Activated CD4-positive, alpha-beta memory T cell treated with anti-CD3 and anti-CD28 coated beads, Interleukin-2, amount 10 ng/mL, durations not matched to agents 7 days and 5 days (primary cell): ENCODE data around the gene LILRB5. TPM values are rescaled to one million over a fixed set of nuclear protein-coding genes. Genes with fewer than 3 reads are reported as not detected.

Experiments
- CTCF ChIA-PET: fragments of 350-600 bp; sonication (Branson Sonifier 250); formaldehyde crosslinking; loops from one replicate; lab custom pipeline; 2021; ENCODE audit warnings: antibody characterized with exemption, inconsistent platforms; lab: Charles Lee
- POLR2A ChIA-PET: fragments of 350-600 bp; sonication (Branson Sonifier 250); formaldehyde crosslinking; loops from one replicate; lab custom pipeline; 2021; ENCODE audit warnings: antibody characterized with exemption; lab: Charles Lee
- DNase-seq: peaks from one replicate; pipeline ENCODE4 v3.0.0-alpha.2; 2020
- H3K27ac Mint-ChIP-seq: one replicate; pipeline ENCODE4 v1.8.0; 2021; ENCODE audit warnings: mild to moderate bottlenecking, mixed read lengths
- H3K27me3 Mint-ChIP-seq: one replicate; pipeline ENCODE4 v1.8.0; 2021; ENCODE audit warnings: mixed read lengths
- H3K36me3 Mint-ChIP-seq: one replicate; pipeline ENCODE4 v1.8.0; 2021; ENCODE audit warnings: low read depth, mixed read lengths
- H3K4me1 Mint-ChIP-seq: one replicate; pipeline ENCODE4 v1.8.0; 2021; ENCODE audit warnings: mixed read lengths
- H3K4me3 Mint-ChIP-seq: one replicate; pipeline ENCODE4 v1.8.0; 2021; ENCODE audit warnings: mild to moderate bottlenecking, mixed read lengths
- H3K9me3 Mint-ChIP-seq: one replicate; pipeline ENCODE4 v1.8.0; 2021; ENCODE audit warnings: mixed read lengths
- total RNA-seq, 2 experiments: library from RNA; stranded (reverse); gene quantifications; one replicate each; pipeline ENCODE4 v1.2.3, GENCODE V29; 2021

Gene LILRB5
- total RNA-seq, 2 experiments from 2014 or later = not detected

- no peak overlapping the region for H3K27ac Mint-ChIP-seq
- POLR2A ChIA-PET = no interaction called here
- CTCF ChIA-PET = no interaction called here
These were observed 14.0 kb upstream of the LILRB5 start for GRCh38 chr19:54271106-54271505.

GRCh38 chr19:54268936-54269335, 11.9 kb upstream of the LILRB5 start:
- H3K4me3 Mint-ChIP-seq = no peak overlapping the region
- no peak for DNase-seq
- H3K27me3 Mint-ChIP-seq = peaks cover 46% of the 10 kb centered on the region
- H3K27ac Mint-ChIP-seq = no peak overlapping the region
- POLR2A ChIA-PET = no interaction called here
- no peaks in the 10 kb centered on the region for H3K36me3 Mint-ChIP-seq
- CTCF ChIA-PET = interaction anchor here (0.8 to 5.3 kb wide), 2 partner anchors 80 to 119 kb away, joined by 3 to 43 read pairs; partner anchors contain the start of genes MBOAT7 and TSEN34
- no peaks in the 10 kb centered on the region for H3K4me1 Mint-ChIP-seq
- no peaks in the 10 kb centered on the region for H3K9me3 Mint-ChIP-seq

More at GRCh38 chr19:54271106-54271505, 14.0 kb upstream of the LILRB5 start:
- Mint-ChIP-seq H3K36me3 (no peaks in the 10 kb centered on the region), H3K4me3 (no peak overlapping the region), H3K9me3 (no peaks in the 10 kb centered on the region), H3K4me1 (no peaks in the 10 kb centered on the region), H3K27me3 (peaks cover 37% of the 10 kb centered on the region)
- DNase-seq = no peak

- H3K36me3 Mint-ChIP-seq = no peaks in the 10 kb centered on the region
- peak; percentile 77 for DNase-seq
- CTCF ChIA-PET = interaction anchor here (0.8 to 5.3 kb wide), 29 partner anchors 9 to 164 kb away, joined by 3 to 45 read pairs (median 4); partner anchors contain the start of genes CNOT3, LENG1, LILRB5 and MBOAT7
- H3K4me1 Mint-ChIP-seq = no peaks in the 10 kb centered on the region
- H3K27me3 Mint-ChIP-seq = peaks cover 36% of the 10 kb centered on the region
- POLR2A ChIA-PET = interaction anchor here (0.6 to 2.3 kb wide), 5 partner anchors 56 to 150 kb away, joined by 3 to 5 read pairs (median 3); partner anchors contain the start of gene LENG1
- H3K27ac Mint-ChIP-seq = no peak overlapping the region
- no peak overlapping the region for H3K4me3 Mint-ChIP-seq
- H3K9me3 Mint-ChIP-seq = no peaks in the 10 kb centered on the region
These were observed 9.1 kb upstream of the LILRB5 start for GRCh38 chr19:54266133-54266532.

- no peak overlapping the region for H3K4me3 Mint-ChIP-seq
- no peaks in the 10 kb centered on the region for H3K4me1 Mint-ChIP-seq
- DNase-seq = no peak
- ChIA-PET POLR2A (no interaction called here), CTCF (no interaction called here)
- H3K9me3 Mint-ChIP-seq = no peaks in the 10 kb centered on the region
- no peak overlapping the region for H3K27ac Mint-ChIP-seq
- H3K36me3 Mint-ChIP-seq = no peaks in the 10 kb centered on the region
- peaks cover 29% of the 10 kb centered on the region for H3K27me3 Mint-ChIP-seq
These were observed 5.4 kb upstream of the LILRB5 start for GRCh38 chr19:54262470-54262869.

GRCh38 chr19:54262066-54262465, 5.0 kb upstream of the LILRB5 start:
- H3K4me3 Mint-ChIP-seq = no peak overlapping the region
- POLR2A ChIA-PET = no interaction called here
- no peaks in the 10 kb centered on the region for H3K4me1 Mint-ChIP-seq
- no peak for DNase-seq
- H3K27me3 Mint-ChIP-seq = peaks cover 29% of the 10 kb centered on the region
- CTCF ChIA-PET = interaction anchor here (0.9 kb wide), 1 partner anchor 21 kb away, joined by 3 read pairs; no protein-coding TSS in a partner anchor
- H3K27ac Mint-ChIP-seq = no peak overlapping the region
- no peaks in the 10 kb centered on the region for H3K9me3 Mint-ChIP-seq
- H3K36me3 Mint-ChIP-seq = no peaks in the 10 kb centered on the region

GRCh38 chr19:54256250-54257115, 590 bp downstream of the LILRB5 start:
- CTCF ChIA-PET = interaction anchor here (1.5 kb wide), 1 partner anchor 10 kb away, joined by 9 read pairs; no protein-coding TSS in a partner anchor

GRCh38 chr19:54255105-54255775, 1.8 kb downstream of the LILRB5 start:
- Mint-ChIP-seq H3K9me3 (no peaks in the 10 kb centered on the region), H3K4me3 (no peak overlapping the region), H3K4me1 (no peaks in the 10 kb centered on the region), H3K27ac (no peak overlapping the region), H3K36me3 (no peaks in the 10 kb centered on the region), H3K27me3 (peaks cover 15% of the 10 kb centered on the region)
- ChIA-PET POLR2A (no interaction called here), CTCF (no interaction called here)
- DNase-seq = no peak

More at GRCh38 chr19:54256250-54257115, 590 bp downstream of the LILRB5 start:
- no peaks in the 10 kb centered on the region for H3K9me3 Mint-ChIP-seq
- POLR2A ChIA-PET = no interaction called here
- no peaks in the 10 kb centered on the region for H3K36me3 Mint-ChIP-seq
- H3K27me3 Mint-ChIP-seq = peaks cover 15% of the 10 kb centered on the region
- no peaks in the 10 kb centered on the region for H3K4me1 Mint-ChIP-seq
- no peak for DNase-seq
- H3K4me3 Mint-ChIP-seq = no peak overlapping the region
- no peak overlapping the region for H3K27ac Mint-ChIP-seq

GRCh38 chr19:54254195-54254906, 2.7 kb downstream of the LILRB5 start:
- POLR2A ChIA-PET = no interaction called here
- no peak overlapping the region for H3K27ac Mint-ChIP-seq
- peaks cover 20% of the 10 kb centered on the region for H3K27me3 Mint-ChIP-seq
- H3K4me1 Mint-ChIP-seq = no peaks in the 10 kb centered on the region
- no peak overlapping the region for H3K4me3 Mint-ChIP-seq
- DNase-seq = no peak
- H3K36me3 Mint-ChIP-seq = no peaks in the 10 kb centered on the region
- H3K9me3 Mint-ChIP-seq = no peaks in the 10 kb centered on the region
- CTCF ChIA-PET = no interaction called here

GRCh38 chr19:54253331-54254194, 3.5 kb downstream of the LILRB5 start:
- POLR2A ChIA-PET = no interaction called here
- DNase-seq = no peak
- Mint-ChIP-seq H3K27ac (no peak overlapping the region), H3K9me3 (no peaks in the 10 kb centered on the region), H3K27me3 (peaks cover 20% of the 10 kb centered on the region), H3K4me1 (no peaks in the 10 kb centered on the region), H3K36me3 (no peaks in the 10 kb centered on the region), H3K4me3 (no peak overlapping the region)
- CTCF ChIA-PET = no interaction called here

- Mint-ChIP-seq H3K27ac (no peak overlapping the region), H3K4me1 (peaks cover 7% of the 10 kb centered on the region), H3K9me3 (no peaks in the 10 kb centered on the region), H3K4me3 (no peak overlapping the region), H3K27me3 (peaks cover 19% of the 10 kb centered on the region), H3K36me3 (no peaks in the 10 kb centered on the region)
- ChIA-PET CTCF (no interaction called here), POLR2A (no interaction called here)
- no peak for DNase-seq
These were observed 4.2 kb downstream of the LILRB5 start for GRCh38 chr19:54252845-54253244.

GRCh38 chr19:54252243-54252642, 4.8 kb downstream of the LILRB5 start:
- CTCF ChIA-PET = no interaction called here
- Mint-ChIP-seq H3K36me3 (no peaks in the 10 kb centered on the region), H3K4me1 (peaks cover 11% of the 10 kb centered on the region), H3K27me3 (peaks cover 19% of the 10 kb centered on the region), H3K4me3 (no peak overlapping the region), H3K9me3 (no peaks in the 10 kb centered on the region), H3K27ac (no peak overlapping the region)
- POLR2A ChIA-PET = no interaction called here
- DNase-seq = no peak

- H3K9me3 Mint-ChIP-seq = no peaks in the 10 kb centered on the region
- peak overlapping the region; percentile 2 for H3K27ac Mint-ChIP-seq
- peaks cover 16% of the 10 kb centered on the region for H3K27me3 Mint-ChIP-seq
- H3K4me3 Mint-ChIP-seq = no peak overlapping the region
- peak; percentile 52 for DNase-seq
- peaks cover 14% of the 10 kb centered on the region for H3K4me1 Mint-ChIP-seq
- POLR2A ChIA-PET = no interaction called here
- no peaks in the 10 kb centered on the region for H3K36me3 Mint-ChIP-seq
- CTCF ChIA-PET = interaction anchor here (0.6 kb wide), 1 partner anchor 18 kb away, joined by 4 read pairs; no protein-coding TSS in a partner anchor
These were observed 9.0 kb downstream of the LILRB5 start for GRCh38 chr19:54248016-54248601.
